ENCODE results near the gene KIAA0930. TPM values are rescaled to one million over a fixed set of nuclear protein-coding genes. Genes with fewer than 3 reads are reported as not detected.

The KIAA0930 gene
- total and polyA plus RNA-seq, 2 of the 4 experiments (the other 2 are of a cell fraction): 25.3 to 34.1 TPM

DNA sequence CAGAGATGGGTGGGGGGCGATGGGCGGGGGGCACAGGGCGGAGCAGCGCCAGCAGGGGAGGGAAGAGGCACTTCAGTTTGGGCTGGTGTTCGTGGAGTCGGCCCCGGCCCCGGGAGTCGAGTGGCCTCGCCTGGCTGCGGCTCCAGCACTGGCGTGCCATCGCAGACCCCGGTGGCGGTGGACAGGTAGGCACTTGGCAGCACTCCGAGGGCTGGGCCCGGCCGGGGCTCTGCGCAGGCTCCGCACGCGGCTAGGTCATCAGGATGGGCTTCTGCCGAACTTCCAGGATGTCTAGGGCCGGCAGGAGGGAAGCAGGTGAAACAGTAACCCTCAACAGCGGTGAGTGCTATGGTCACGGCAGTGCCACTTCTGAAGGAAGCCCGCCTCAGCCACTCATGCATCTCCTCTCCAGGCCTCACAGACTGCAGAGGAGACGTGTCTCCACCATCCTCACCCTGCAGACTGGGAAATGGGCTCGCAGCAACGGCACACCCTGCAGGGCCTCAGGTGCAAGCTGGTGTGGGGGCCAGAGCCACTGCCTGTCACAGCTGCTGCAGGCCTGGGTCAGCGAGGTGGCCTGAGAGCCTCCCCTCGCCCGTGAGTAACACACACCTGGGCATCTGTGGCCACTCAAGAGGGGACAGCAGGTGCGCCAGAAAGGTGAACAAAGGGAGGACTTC is 43.6 kb downstream of the KIAA0930 start:
- intact Hi-C loops (cut with micrococcal nuclease) (no loop called here), in situ Hi-C loops (cut with MboI; ENCODE audit: low sequenced_read_pairs) (no loop called here), dilution Hi-C loops (cut with HindIII; ENCODE audit: low sequenced_read_pairs, unreplicated experiment) (no loop called here)
- Histone ChIP-seq H2AK9ac (replicated peaks; ENCODE audit: low read depth, low read length, poor library complexity) (no peak overlapping the region), H3K36me3 (ENCODE audit: control insufficient read depth, insufficient read depth, low read length) (peaks cover 43% of the 10 kb centered on the region), H3K27ac (ENCODE audit: insufficient read depth, low read length) (no peak overlapping the region), H3K27me3 (ENCODE audit: control insufficient read depth, insufficient read depth, low read length) (no peaks in the 10 kb centered on the region), H3K14ac (replicated peaks; ENCODE audit: low read depth, low read length) (no peak overlapping the region), H2AK5ac (ENCODE audit: low read depth, low read length) (no peak overlapping the region; the same call in 1 of the 2 replicates), H2BK15ac (ENCODE audit: low read depth, low read length) (no peak overlapping the region), H3K56ac (ENCODE audit: extremely low read depth, insufficient read depth, low read length) (no peak overlapping the region), H3K4me3 (ENCODE audit: insufficient read depth, low read depth, low read length) (no peak overlapping the region), H2BK5ac (ENCODE audit: low read depth, low read length, poor library complexity, severe bottlenecking) (no peak overlapping the region), H3K4me1 (ENCODE audit: control insufficient read depth, insufficient read depth, low read length) (peaks cover 15% of the 10 kb centered on the region), H3K9me1 (ENCODE audit: insufficient read depth, low read length) (peaks cover 10% of the 10 kb centered on the region), H4K5ac (ENCODE audit: low read depth, low read length) (no peak overlapping the region), H3K9me3 (ENCODE audit: control insufficient read depth, insufficient read depth, low read length) (no peaks in the 10 kb centered on the region), H2BK20ac (ENCODE audit: low read depth, low read length) (no peak overlapping the region), H4K20me1 (ENCODE audit: insufficient read depth, low read length) (peaks cover 19% of the 10 kb centered on the region), H4K8ac (ENCODE audit: low read depth in 2 of 2, low read length in 2 of 2) (no peak overlapping the region), H3K79me1 (ENCODE audit: low read depth in 1 of 2, low read length in 2 of 2) (peaks cover 0 to 14% of the 10 kb centered on the region in 2 experiments; a peak in 3 of 4 replicates), H3K9ac (ENCODE audit: low read depth, low read length) (no peak overlapping the region), H3K18ac (ENCODE audit: low read depth, low read length) (no peak overlapping the region), H4K91ac (ENCODE audit: insufficient read depth, low read depth, low read length) (no peak overlapping the region), H2AFZ (replicated peaks; ENCODE audit: low read length, poor library complexity) (no peak overlapping the region), H3K4ac (ENCODE audit: low read depth, low read length) (no peak overlapping the region), H3K4me2 (ENCODE audit: low read depth, low read length) (no peak overlapping the region), H3K23ac (ENCODE audit: low read depth, low read length) (no peak overlapping the region), H2BK120ac (ENCODE audit: low read depth, low read length) (no peak overlapping the region)
- BruUV-seq (replicated peaks): no TSS peak
- ChIA-PET POLR2A (ENCODE audit: unreplicated experiment) (no interaction called here), CTCF (no interaction called here)
- DNase-seq (no peak), ATAC-seq (ENCODE audit: low read depth) (no peak)
- WGBS, 2 experiments (ENCODE audit: extremely low coverage in 2 of 2, insufficient read length in 1 of 2): 95% methylated on average over 25 of the region's 34 CpGs; no CpG with 5 or more reads in 1 of the 2 experiments
- TF ChIP-seq CEBPB (IDR thresholded peaks at IDR 0.05; ENCODE audit: low read depth, low read length) (no peak), POLR2A (IDR thresholded peaks at IDR 0.05; ENCODE audit: low read depth, low read length) (no peak), MAFK (IDR thresholded peaks at IDR 0.05; ENCODE audit: low read depth, low read length) (no peak), SMC3 (IDR thresholded peaks at IDR 0.05; ENCODE audit: low read depth, low read length) (no peak), RCOR1 (IDR thresholded peaks at IDR 0.05; ENCODE audit: insufficient replicate concordance, low read length) (no peak), MXI1 (IDR thresholded peaks at IDR 0.05; ENCODE audit: borderline replicate concordance, low read depth, low read length) (no peak), BHLHE40 (IDR thresholded peaks at IDR 0.05; ENCODE audit: low read depth, low read length) (no peak), RAD21 (IDR thresholded peaks at IDR 0.05; ENCODE audit: low read length) (no peak), RFX5 (IDR thresholded peaks at IDR 0.05; ENCODE audit: low read depth, low read length) (no peak), FOS (IDR thresholded peaks at IDR 0.05; ENCODE audit: low read depth, low read length) (no peak), CHD1 (IDR thresholded peaks at IDR 0.05; ENCODE audit: low read depth, low read length) (no peak)
- TF ChIP-seq, protein P1, sequence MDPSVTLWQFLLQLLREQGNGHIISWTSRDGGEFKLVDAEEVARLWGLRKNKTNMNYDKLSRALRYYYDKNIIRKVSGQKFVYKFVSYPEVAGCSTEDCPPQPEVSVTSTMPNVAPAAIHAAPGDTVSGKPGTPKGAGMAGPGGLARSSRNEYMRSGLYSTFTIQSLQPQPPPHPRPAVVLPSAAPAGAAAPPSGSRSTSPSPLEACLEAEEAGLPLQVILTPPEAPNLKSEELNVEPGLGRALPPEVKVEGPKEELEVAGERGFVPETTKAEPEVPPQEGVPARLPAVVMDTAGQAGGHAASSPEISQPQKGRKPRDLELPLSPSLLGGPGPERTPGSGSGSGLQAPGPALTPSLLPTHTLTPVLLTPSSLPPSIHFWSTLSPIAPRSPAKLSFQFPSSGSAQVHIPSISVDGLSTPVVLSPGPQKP (IDR thresholded peaks at IDR 0.05; ENCODE audit: borderline replicate concordance, low read depth, low read length): no peak
- TF ChIP-seq, protein P2, sequence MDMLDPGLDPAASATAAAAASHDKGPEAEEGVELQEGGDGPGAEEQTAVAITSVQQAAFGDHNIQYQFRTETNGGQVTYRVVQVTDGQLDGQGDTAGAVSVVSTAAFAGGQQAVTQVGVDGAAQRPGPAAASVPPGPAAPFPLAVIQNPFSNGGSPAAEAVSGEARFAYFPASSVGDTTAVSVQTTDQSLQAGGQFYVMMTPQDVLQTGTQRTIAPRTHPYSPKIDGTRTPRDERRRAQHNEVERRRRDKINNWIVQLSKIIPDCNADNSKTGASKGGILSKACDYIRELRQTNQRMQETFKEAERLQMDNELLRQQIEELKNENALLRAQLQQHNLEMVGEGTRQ (IDR thresholded peaks at IDR 0.05; ENCODE audit: low read depth, low read length): no peak
- TF ChIP-seq, protein P3, sequence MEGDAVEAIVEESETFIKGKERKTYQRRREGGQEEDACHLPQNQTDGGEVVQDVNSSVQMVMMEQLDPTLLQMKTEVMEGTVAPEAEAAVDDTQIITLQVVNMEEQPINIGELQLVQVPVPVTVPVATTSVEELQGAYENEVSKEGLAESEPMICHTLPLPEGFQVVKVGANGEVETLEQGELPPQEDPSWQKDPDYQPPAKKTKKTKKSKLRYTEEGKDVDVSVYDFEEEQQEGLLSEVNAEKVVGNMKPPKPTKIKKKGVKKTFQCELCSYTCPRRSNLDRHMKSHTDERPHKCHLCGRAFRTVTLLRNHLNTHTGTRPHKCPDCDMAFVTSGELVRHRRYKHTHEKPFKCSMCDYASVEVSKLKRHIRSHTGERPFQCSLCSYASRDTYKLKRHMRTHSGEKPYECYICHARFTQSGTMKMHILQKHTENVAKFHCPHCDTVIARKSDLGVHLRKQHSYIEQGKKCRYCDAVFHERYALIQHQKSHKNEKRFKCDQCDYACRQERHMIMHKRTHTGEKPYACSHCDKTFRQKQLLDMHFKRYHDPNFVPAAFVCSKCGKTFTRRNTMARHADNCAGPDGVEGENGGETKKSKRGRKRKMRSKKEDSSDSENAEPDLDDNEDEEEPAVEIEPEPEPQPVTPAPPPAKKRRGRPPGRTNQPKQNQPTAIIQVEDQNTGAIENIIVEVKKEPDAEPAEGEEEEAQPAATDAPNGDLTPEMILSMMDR (conservative IDR thresholded peaks at IDR 0.05; ENCODE audit: low read depth, low read length): no peak
